Vagina (tissue), 2 donors: ENCODE data around the gene SH3TC2.

Experiments
- CTCF ChIP-seq, 3 experiments: fragments of 450-650 bp in 2 of 3; fragments of 200-600 bp in 1 of 3; sonication (generic) in 1 of 3; IDR thresholded peaks; one replicate each; pipeline ENCODE4 v1.5.1; 2017 to 2019; ENCODE audit warnings: antibody characterized with exemption in 3 of 3, mild to moderate bottlenecking in 2 of 3, moderate library complexity in 2 of 3
- POLR2A ChIP-seq, 2 donors: fragments of 450-650 bp; IDR thresholded peaks; one replicate each; pipeline ENCODE4 v1.6.1; 2017; ENCODE audit warnings: antibody characterized with exemption in 2 of 2, mild to moderate bottlenecking in 2 of 2, moderate library complexity in 2 of 2
- POLR2AphosphoS5 ChIP-seq, 2 donors: sonication (generic); formaldehyde crosslinking; IDR thresholded peaks; one replicate each; pipeline ENCODE4 v1.9.0; 2017; ENCODE audit warnings: antibody characterized with exemption in 2 of 2, mild to moderate bottlenecking in 2 of 2, low read depth in 1 of 2; ENCODE audit not compliant: insufficient read depth in 1 of 2

GRCh38 chr5:148965511-148966265, 97.2 kb downstream of the SH3TC2 start:
- TF ChIP-seq CTCF (IDR thresholded peaks at IDR 0.05), result no peak
- TF ChIP-seq POLR2A (IDR thresholded peaks at IDR 0.05), result no peak
- peak; percentile 27 to 49 for TF ChIP-seq POLR2AphosphoS5 (IDR thresholded peaks at IDR 0.05; ENCODE audit: insufficient read depth in 1 of 2, low read depth in 1 of 2)
